A549 treated with CpdA at 1 μM for 4 hours (cell line): ENCODE results near the gene S100A4. TPM values are rescaled to one million over a fixed set of nuclear protein-coding genes. Genes with fewer than 3 reads are reported as not detected.

ENCODE experiments used
- total RNA-seq: library from RNA; stranded (reverse); fragments of 200-300 nt; extraction: Qiagen RNA extraction; gene quantifications from 5 replicates; pipeline ENCODE4 v1.2.3, GENCODE V29; 2022; ENCODE audit warnings: low read depth

Gene S100A4
- total RNA-seq: 1,624 to 1,839 TPM (median 1,665 TPM) in 5 replicates

GRCh38 chr1:153545067-153546055 is at the start of gene S100A4:
Gene S100A4, minus strand, starts transcription at chr1:153545806. Its CDS starts 1,012 bp downstream, at chr1:153544794.

DNA sequence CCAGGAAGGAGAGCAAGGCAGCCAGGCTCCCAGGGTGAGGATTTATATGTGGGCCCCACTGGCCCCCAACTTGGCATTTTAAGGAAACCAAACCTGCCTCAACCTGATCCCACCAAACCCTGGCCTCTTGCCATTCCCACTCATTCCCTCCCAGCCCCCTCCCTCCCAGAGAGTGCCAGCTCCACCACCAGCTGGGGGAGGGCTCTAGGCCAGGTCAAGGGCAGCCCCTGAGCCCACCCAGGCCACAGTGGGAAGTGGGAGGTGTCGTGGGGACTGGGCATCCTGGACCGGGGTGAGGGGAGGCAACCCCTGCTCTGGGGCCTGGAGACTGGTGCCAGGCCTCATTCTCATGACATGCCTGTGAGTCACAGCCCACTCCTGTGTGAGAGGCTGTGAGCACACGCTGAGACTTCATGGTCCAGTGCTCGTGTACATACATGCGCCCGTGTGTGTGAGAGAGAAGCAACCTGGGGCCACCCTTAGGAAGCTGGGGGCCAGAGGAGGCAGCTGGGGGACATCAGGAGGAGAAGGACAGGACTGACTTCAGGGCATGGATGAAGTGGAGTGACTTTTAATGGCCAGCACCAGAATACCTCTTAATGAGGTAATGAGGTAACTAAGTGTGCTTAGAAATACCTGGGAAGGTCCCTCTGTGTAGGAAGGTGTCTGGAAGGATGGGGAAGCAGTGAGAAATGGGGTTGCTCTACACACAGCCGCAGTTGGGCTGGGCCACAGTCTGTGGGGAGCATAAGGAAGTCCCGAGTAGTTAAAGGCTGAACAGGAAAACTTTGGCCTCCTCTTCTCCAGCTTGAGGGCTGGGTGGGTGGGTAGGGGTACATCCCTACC is 20.1 kb upstream of the S100A4 start, which contains the start of gene S100A2:
S100A2 (minus strand) TSS at position 316 of the 846 bp plus-strand sequence. CDS start 1,967 bp downstream, outside the sequence.

GRCh38 chr1:153548722-153549688 is 3.4 kb upstream of the S100A4 start, which contains the start of gene S100A3:
Gene S100A3, minus strand, starts transcription at chr1:153549258. Its CDS starts 773 bp downstream, at chr1:153548485.

DNA sequence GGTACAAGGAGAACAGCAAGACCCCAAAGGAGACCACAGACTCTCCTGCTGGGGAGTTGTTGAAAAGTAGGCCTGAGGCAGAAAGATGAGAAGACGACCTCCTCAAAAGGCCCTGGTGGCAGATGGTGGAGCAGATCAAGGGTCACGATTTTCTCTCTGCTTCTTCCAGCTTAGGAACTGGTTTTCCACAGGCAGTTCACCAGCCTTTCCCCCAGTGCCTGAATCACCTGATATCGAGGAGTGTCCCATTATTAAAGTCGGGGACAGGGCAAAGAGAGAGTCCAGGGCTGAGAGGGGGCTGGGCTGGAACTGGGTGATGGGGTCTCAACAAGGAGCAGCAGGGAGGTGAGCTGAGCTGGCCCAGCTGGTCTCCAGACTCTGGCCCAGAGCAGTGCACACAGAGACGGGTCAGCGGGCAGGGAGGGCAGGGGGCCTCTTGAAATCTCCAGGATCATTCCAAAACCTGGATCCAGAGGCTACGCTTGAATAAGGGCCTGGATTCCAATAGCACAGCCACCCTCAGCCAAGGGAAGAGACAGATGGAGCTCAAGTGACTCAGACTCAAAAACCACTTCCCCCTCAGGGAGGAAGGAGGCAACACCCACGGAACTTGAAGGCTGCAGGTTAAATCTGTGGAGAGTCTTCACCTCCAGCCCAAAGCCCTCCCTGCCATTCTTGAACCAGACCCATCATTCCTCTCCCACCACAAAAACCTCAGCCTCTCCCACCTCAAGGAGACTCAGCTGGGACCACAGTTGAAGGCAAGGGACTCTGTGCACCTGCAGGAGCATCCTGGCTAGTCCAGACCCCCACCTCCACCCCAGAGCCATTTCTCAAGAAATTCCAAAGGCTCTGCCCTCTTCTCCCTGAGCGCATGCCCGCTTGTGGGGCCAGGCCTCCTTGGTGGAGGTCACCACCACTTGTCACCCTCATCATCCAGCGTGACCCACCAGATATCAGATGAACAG is 4.9 kb downstream of the S100A4 start, which contains the start of gene S100A5:
S100A5 (minus strand) TSS at position 541 of the 968 bp plus-strand sequence. CDS start 743 bp downstream, outside the sequence.

DNA sequence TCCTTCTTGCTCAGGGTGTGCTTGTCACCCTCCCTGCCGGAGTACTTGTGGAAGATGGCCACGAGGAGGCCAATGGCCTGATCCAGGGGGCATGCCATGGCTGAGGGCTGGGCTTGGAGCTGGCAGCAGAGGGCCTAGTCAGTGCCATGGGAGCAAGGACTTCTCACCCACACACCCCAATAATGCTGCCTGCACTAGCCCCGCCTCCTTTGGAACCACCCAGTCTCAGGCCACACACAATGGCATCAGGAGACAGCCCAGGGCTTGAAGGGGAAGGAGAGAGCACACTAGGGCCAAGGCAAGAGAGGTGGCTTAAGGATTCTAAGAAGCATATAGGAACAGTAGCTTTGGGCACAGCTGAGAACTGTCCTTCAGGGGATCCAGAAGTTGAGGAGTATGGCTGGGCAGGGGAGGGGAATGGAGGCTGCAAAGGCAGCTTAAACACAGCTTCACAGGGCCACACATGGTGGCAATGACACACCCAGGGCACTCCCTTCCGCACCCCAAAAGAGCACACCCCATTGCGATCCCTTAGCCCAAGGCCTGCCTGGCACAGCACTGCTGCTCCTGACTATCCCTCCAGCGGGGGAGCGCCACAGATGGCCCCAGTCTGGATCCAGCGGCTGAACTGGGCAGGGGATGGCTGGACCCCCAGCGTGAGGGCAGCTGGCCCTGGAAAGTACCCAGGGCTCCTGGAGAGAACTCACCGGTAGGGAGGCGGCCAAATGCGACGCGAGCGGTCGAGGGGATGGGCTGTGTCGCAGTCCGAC is 10.2 kb downstream of the S100A4 start, which contains the start of gene S100A6:
S100A6 (minus strand) TSS at position 750 of the 770 bp plus-strand sequence; CDS start at position 98, 652 bp downstream.

Other genes with a start within 250 kb of the S100A4 start
- not detected in 5 replicates for gene PGLYRP3, start 232.9 kb downstream of the S100A4 start, total RNA-seq
- not detected in 5 replicates for gene PGLYRP4, start 197.0 kb downstream of the S100A4 start, total RNA-seq
- gene S100A9, start 188.0 kb downstream of the S100A4 start, total RNA-seq: 0.59 to 1.1 TPM (median 0.65 TPM) in 3 of 5 replicates, not detected in the others
- not detected in 5 replicates for gene S100A12, start 170.2 kb downstream of the S100A4 start, total RNA-seq
- gene S100A8, start 154.7 kb downstream of the S100A4 start, total RNA-seq: not detected in 5 replicates
- not detected in 5 replicates for gene S100A7A, start 129.3 kb downstream of the S100A4 start, total RNA-seq
- gene S100A7, start 85.2 kb downstream of the S100A4 start, total RNA-seq: not detected in 5 replicates
- 3,123 to 3,674 TPM (median 3,479 TPM) in 5 replicates for gene S100A6, start 9.8 kb downstream of the S100A4 start, total RNA-seq
- 0.65 to 1.2 TPM (median 0.79 TPM) in 5 replicates for gene S100A5, start 4.9 kb downstream of the S100A4 start, total RNA-seq
- gene S100A3, start 3.5 kb upstream of the S100A4 start, total RNA-seq: 88.7 to 106 TPM (median 92.8 TPM) in 5 replicates
- gene S100A2, start 20.0 kb upstream of the S100A4 start, total RNA-seq: 20.0 to 26.2 TPM (median 24.5 TPM) in 5 replicates
- 412 to 491 TPM (median 455 TPM) in 5 replicates for gene S100A16, start 67.3 kb upstream of the S100A4 start, total RNA-seq
- gene S100A14, start 70.5 kb upstream of the S100A4 start, total RNA-seq: 0.40 to 0.79 TPM (median 0.50 TPM) in 5 replicates
- gene S100A13, start 81.7 kb upstream of the S100A4 start, total RNA-seq: 148 to 177 TPM (median 176 TPM) in 5 replicates
- gene S100A1, start 82.6 kb upstream of the S100A4 start, total RNA-seq: 0.55 to 0.96 TPM (median 0.86 TPM) in 4 of 5 replicates, not detected in the other
- gene CHTOP, start 88.3 kb upstream of the S100A4 start, total RNA-seq: 63.4 to 84.0 TPM (median 77.0 TPM) in 5 replicates
- 52.0 to 63.2 TPM (median 56.4 TPM) in 5 replicates for gene SNAPIN, start 112.9 kb upstream of the S100A4 start, total RNA-seq
- gene ILF2, start 125.2 kb upstream of the S100A4 start, total RNA-seq: 268 to 297 TPM (median 278 TPM) in 5 replicates
- 0.80 to 1.2 TPM (median 0.95 TPM) in 5 replicates for gene NPR1, start 132.9 kb upstream of the S100A4 start, total RNA-seq
- 18.5 to 22.8 TPM (median 21.8 TPM) in 5 replicates for gene INTS3, start 182.2 kb upstream of the S100A4 start, total RNA-seq
- 1.2 to 3.5 TPM (median 1.5 TPM) in 5 replicates for gene SLC27A3, start 229.6 kb upstream of the S100A4 start, total RNA-seq